Smooth muscle cell (in vitro differentiated cells): ENCODE data around the gene SFRP2. TPM values are rescaled to one million over a fixed set of nuclear protein-coding genes. Genes with fewer than 3 reads are reported as not detected.

Experiments
- DNase-seq: peaks from one replicate; lab custom pipeline; 2025; ENCODE audit not compliant: unreplicated experiment; lab: John Stamatoyannopoulos, UW
- H2AFZ ChIP-seq: fragments of 200-600 bp; sonication (generic); 2 replicates; pipeline ENCODE4 v1.6.0; 2016; ENCODE audit warnings: antibody characterized with exemption, low read depth, mild to moderate bottlenecking
- H3F3A ChIP-seq: fragments of 200-600 bp; sonication (generic); 2 replicates; pipeline ENCODE4 v1.6.0; 2017; ENCODE audit warnings: antibody characterized with exemption, low read depth
- H3K27ac ChIP-seq: fragments of 200-600 bp; sonication (generic); 2 replicates; pipeline ENCODE4 v1.5.1; 2016; ENCODE audit warnings: low read depth, mild to moderate bottlenecking
- H3K27me3 ChIP-seq: fragments of 200-600 bp; sonication (generic); 2 replicates; pipeline ENCODE4 v1.6.1; 2016; ENCODE audit warnings: low read depth, mild to moderate bottlenecking
- H3K36me3 ChIP-seq: fragments of 200-600 bp; sonication (generic); 2 replicates; pipeline ENCODE4 v1.5.1; 2016; ENCODE audit warnings: low read depth
- H3K4me1 ChIP-seq: fragments of 200-600 bp; sonication (generic); 2 replicates; pipeline ENCODE4 v1.5.1; 2016; ENCODE audit warnings: low read depth
- H3K4me2 ChIP-seq: fragments of 200-600 bp; sonication (generic); 2 replicates; pipeline ENCODE4 v1.6.0; 2016; ENCODE audit warnings: mild to moderate bottlenecking
- H3K4me3 ChIP-seq: fragments of 200-600 bp; sonication (generic); 2 replicates; pipeline ENCODE4 v1.5.1; 2016; ENCODE audit warnings: mild to moderate bottlenecking
- H3K79me2 ChIP-seq: fragments of 200-600 bp; sonication (generic); 2 replicates; pipeline ENCODE4 v1.6.0; 2016; ENCODE audit warnings: low read depth, mild to moderate bottlenecking
- H3K9ac ChIP-seq: fragments of 200-600 bp; sonication (generic); 2 replicates; pipeline ENCODE4 v1.6.0; 2016; ENCODE audit warnings: low read depth
- H3K9me3 ChIP-seq: fragments of 200-600 bp; sonication (generic); replicated peaks from 2 replicates; pipeline ENCODE4 v1.5.1; 2016; ENCODE audit warnings: low read depth
- H4K20me1 ChIP-seq: fragments of 200-600 bp; sonication (generic); 2 replicates; pipeline ENCODE4 v1.6.0; 2016; ENCODE audit warnings: low read depth
- CTCF ChIP-seq: fragments of 200-600 bp; sonication (generic); IDR thresholded peaks from 2 replicates; pipeline ENCODE4 v1.5.1; 2017; ENCODE audit warnings: borderline replicate concordance, mild to moderate bottlenecking, antibody characterized with exemption; ENCODE audit not compliant: insufficient read depth, poor library complexity, severe bottlenecking
- WGBS: methylation state at CpG from one replicate; pipeline ENCODE4 v1.1.7; 2016; ENCODE audit warnings: low lambda C conversion rate; 5-methylcytosine and 5-hydroxymethylcytosine counted together
- polyA plus RNA-seq: library from polyadenylated mRNA; unstranded; fragments of >200 nt; fragmentation: Nextera tagmentation; extraction: Ambion mirVana; gene quantifications from 2 replicates; pipeline ENCODE4 v1.2.1, GENCODE V29; 2016
- total RNA-seq: library from RNA; depleted of rRNA; stranded (reverse); fragments of >200 nt; gene quantifications from 2 replicates; pipeline ENCODE4 v1.2.3, GENCODE V29; 2014

Gene SFRP2
- total and polyA plus RNA-seq, 2 experiments from 2014 or later = 0.49 to 0.67 TPM

GRCh38 chr4:153757407-153757806, 31.5 kb downstream of the SFRP2 start:
- Histone ChIP-seq H3K4me2 (no peak overlapping the region), H3K9ac (no peak overlapping the region), H4K20me1 (no peaks in the 10 kb centered on the region), H2AFZ (no peak overlapping the region), H3K27ac (no peak overlapping the region), H3K36me3 (no peaks in the 10 kb centered on the region), H3F3A (no peaks in the 10 kb centered on the region), H3K9me3 (no peaks in the 10 kb centered on the region), H3K79me2 (no peaks in the 10 kb centered on the region), H3K4me1 (peaks cover 5% of the 10 kb centered on the region), H3K27me3 (peaks cover 38% of the 10 kb centered on the region), H3K4me3 (no peak overlapping the region)
- DNase-seq = no peak
- WGBS = 50% methylated on average over 1 of the region's 1 CpG
- TF ChIP-seq CTCF = no peak

- WGBS = 79% methylated on average over 2 of the region's 2 CpGs
- Histone ChIP-seq H4K20me1 (no peaks in the 10 kb centered on the region), H3K79me2 (no peaks in the 10 kb centered on the region), H3K4me1 (peaks cover 5% of the 10 kb centered on the region), H3K9ac (no peak overlapping the region), H3K36me3 (no peaks in the 10 kb centered on the region), H2AFZ (no peak overlapping the region), H3K27me3 (peaks cover 20% of the 10 kb centered on the region), H3F3A (no peaks in the 10 kb centered on the region), H3K9me3 (no peaks in the 10 kb centered on the region), H3K4me2 (no peak overlapping the region), H3K4me3 (no peak overlapping the region), H3K27ac (no peak overlapping the region)
- no peak for DNase-seq
- TF ChIP-seq CTCF = no peak
Measured at GRCh38 chr4:153755186-153755585, 33.7 kb downstream of the SFRP2 start.

- Histone ChIP-seq H3K4me3 (no peak overlapping the region), H3K9me3 (no peaks in the 10 kb centered on the region), H3K36me3 (no peaks in the 10 kb centered on the region), H4K20me1 (no peaks in the 10 kb centered on the region), H3K27ac (no peak overlapping the region), H3K9ac (no peak overlapping the region), H2AFZ (no peak overlapping the region), H3K79me2 (no peaks in the 10 kb centered on the region), H3F3A (no peaks in the 10 kb centered on the region), H3K4me1 (no peaks in the 10 kb centered on the region), H3K4me2 (no peak overlapping the region), H3K27me3 (no peaks in the 10 kb centered on the region)
- TF ChIP-seq CTCF = peak; percentile 75
- 37% methylated on average over 5 of the region's 5 CpGs for WGBS
- peak; percentile 2 for DNase-seq
Measured at GRCh38 chr4:153750197-153750817, 38.6 kb downstream of the SFRP2 start.

- peak; percentile 8 for DNase-seq
- Histone ChIP-seq H3K36me3 (no peaks in the 10 kb centered on the region), H4K20me1 (no peaks in the 10 kb centered on the region), H3K27me3 (no peaks in the 10 kb centered on the region), H3K9ac (no peak overlapping the region), H3K79me2 (no peaks in the 10 kb centered on the region), H3F3A (no peaks in the 10 kb centered on the region), H3K4me3 (no peak overlapping the region), H3K27ac (peak overlapping the region; percentile 25), H3K4me2 (peak overlapping the region; percentile 41), H3K4me1 (no peaks in the 10 kb centered on the region), H3K9me3 (no peaks in the 10 kb centered on the region), H2AFZ (no peak overlapping the region)
- TF ChIP-seq CTCF = no peak
- WGBS = 2% methylated on average over 6 of the region's 6 CpGs
Measured at GRCh38 chr4:153748378-153748777, 40.5 kb downstream of the SFRP2 start.
